Neural cell (in vitro differentiated cells): Measurements from ENCODE around the gene OR2W1. TPM values are rescaled to one million over a fixed set of nuclear protein-coding genes. Genes with fewer than 3 reads are reported as not detected.

Experiments
- H2AFZ ChIP-seq: fragments of 200-600, 300-800 bp; sonication (generic), shearing (Covaris generic); 2 replicates; pipeline ENCODE4 v1.6.0; 2014; ENCODE audit warnings: low read depth, mild to moderate bottlenecking, antibody characterized with exemption, low read length, moderate library complexity
- H3F3A ChIP-seq: fragments of 200-600 bp; shearing (Covaris generic); 2 replicates; pipeline ENCODE4 v1.6.1; 2016; ENCODE audit warnings: mild to moderate bottlenecking, moderate library complexity, mixed read lengths, antibody characterized with exemption, low read length; ENCODE audit not compliant: insufficient read depth, poor library complexity, severe bottlenecking
- H3K27ac ChIP-seq: fragments of 200-600, 300-800 bp; sonication (generic), shearing (Covaris generic); 2 replicates; pipeline ENCODE4 v1.5.1; 2014; ENCODE audit warnings: mild to moderate bottlenecking, low read length, moderate library complexity
- H3K27me3 ChIP-seq: fragments of 300-800, 200-600 bp; sonication (generic), shearing (Covaris generic); 2 replicates; pipeline ENCODE4 v1.6.0; 2014; ENCODE audit warnings: mild to moderate bottlenecking, low read depth, low read length, moderate library complexity; ENCODE audit not compliant: insufficient read depth
- H3K36me3 ChIP-seq: fragments of 300-800, 200-600 bp; sonication (generic), shearing (Covaris generic); 2 replicates; pipeline ENCODE4 v1.5.1; 2014; ENCODE audit warnings: mild to moderate bottlenecking, antibody characterized with exemption, low read length, moderate library complexity; ENCODE audit not compliant: insufficient read depth
- H3K4me2 ChIP-seq: fragments of 300-800, 200-600 bp; sonication (generic), shearing (Covaris generic); 2 replicates; pipeline ENCODE4 v1.6.0; 2014; ENCODE audit warnings: mild to moderate bottlenecking, low read length
- H3K4me3 ChIP-seq: fragments of 300-800, 200-600 bp; sonication (generic), shearing (Covaris generic); 2 replicates; pipeline ENCODE4 v1.5.1; 2014; ENCODE audit warnings: mild to moderate bottlenecking, low read length, moderate library complexity
- H3K79me2 ChIP-seq: fragments of 200-600 bp; shearing (Covaris generic); replicated peaks from 2 replicates; pipeline ENCODE4 v1.6.0; 2014; ENCODE audit warnings: mild to moderate bottlenecking, low read length, moderate library complexity; ENCODE audit not compliant: insufficient read depth
- H3K9ac ChIP-seq: fragments of 300-800, 200-600 bp; sonication (generic), shearing (Covaris generic); 2 replicates; pipeline ENCODE4 v1.6.1; 2016; ENCODE audit warnings: mild to moderate bottlenecking, low read length, mixed read lengths
- H3K9me2 ChIP-seq: fragments of 200-600 bp; shearing (Covaris generic); 2 replicates; pipeline ENCODE4 v1.6.1; 2016; ENCODE audit warnings: mild to moderate bottlenecking, low read length, mixed read lengths; ENCODE audit not compliant: insufficient read depth
- H3K9me3 ChIP-seq: fragments of 200-600, 300-800 bp; sonication (generic), shearing (Covaris generic); 2 replicates; pipeline ENCODE4 v1.6.1; 2016; ENCODE audit warnings: mild to moderate bottlenecking, mixed run types, low read length, moderate library complexity, mixed read lengths
- H4K20me1 ChIP-seq: fragments of 200-600 bp; shearing (Covaris generic); 2 replicates; pipeline ENCODE4 v1.6.1; 2016; ENCODE audit warnings: mild to moderate bottlenecking, mixed run types; ENCODE audit not compliant: insufficient read depth
- CTCF ChIP-seq: fragments of 450-650 bp; IDR thresholded peaks from 2 replicates; pipeline ENCODE4 v1.5.1; 2014; ENCODE audit warnings: antibody characterized with exemption, mild to moderate bottlenecking, moderate library complexity; ENCODE audit not compliant: poor library complexity, severe bottlenecking
- MXI1 ChIP-seq: fragments of 450-650 bp; conservative IDR thresholded peaks from 2 replicates; pipeline ENCODE4 v1.6.1; 2014; ENCODE audit warnings: antibody characterized with exemption, mild to moderate bottlenecking; ENCODE audit not compliant: poor library complexity, severe bottlenecking
- RAD21 ChIP-seq: fragments of 450-650 bp; conservative IDR thresholded peaks from 2 replicates; pipeline ENCODE4 v1.6.1; 2014; ENCODE audit warnings: antibody characterized with exemption, mild to moderate bottlenecking, moderate library complexity
- SMC3 ChIP-seq: fragments of 450-650 bp; conservative IDR thresholded peaks from 2 replicates; pipeline ENCODE4 v1.6.1; 2014; ENCODE audit warnings: antibody characterized with exemption, mild to moderate bottlenecking, moderate library complexity; ENCODE audit not compliant: poor library complexity
- polyA plus RNA-seq: library from polyadenylated mRNA; depleted of rRNA; stranded (reverse); fragments of >200 nt; gene quantifications from 2 replicates; pipeline ENCODE4 v1.2.3, GENCODE V29; 2014
- TF ChIP-seq, protein P1 (sequence below): IDR thresholded peaks from 2 replicates; pipeline ENCODE4 v1.6.1; 2012; ENCODE audit warnings: borderline replicate concordance

OR2W1 gene
- polyA plus RNA-seq, 1 donor from 2014 or later = not detected

GRCh38 chr6:29087213-29087612 lies 42.2 kb upstream of the OR2W1 start, which contains the start of gene OR2B3:
Gene OR2B3 (minus strand): TSS chr6:29087313. CDS start chr6:29087248, 65 bp downstream.
- Histone ChIP-seq H3K4me3 (no peak within 1 kb of the TSS), H3K27me3 (no peaks in the 10 kb centered on the region), H3F3A (no peaks in the 10 kb centered on the region), H3K9me2 (no peaks in the 10 kb centered on the region), H3K79me2 (no peaks in the 10 kb centered on the region), H3K9me3 (no peaks in the 10 kb centered on the region), H3K36me3 (no peaks in the 10 kb centered on the region), H3K9ac (no peak within 1 kb of the TSS), H3K27ac (no peak within 1 kb of the TSS), H2AFZ (no peak within 1 kb of the TSS), H3K4me2 (no peak within 1 kb of the TSS), H4K20me1 (no peaks in the 10 kb centered on the region)
- TF ChIP-seq, protein P1, sequence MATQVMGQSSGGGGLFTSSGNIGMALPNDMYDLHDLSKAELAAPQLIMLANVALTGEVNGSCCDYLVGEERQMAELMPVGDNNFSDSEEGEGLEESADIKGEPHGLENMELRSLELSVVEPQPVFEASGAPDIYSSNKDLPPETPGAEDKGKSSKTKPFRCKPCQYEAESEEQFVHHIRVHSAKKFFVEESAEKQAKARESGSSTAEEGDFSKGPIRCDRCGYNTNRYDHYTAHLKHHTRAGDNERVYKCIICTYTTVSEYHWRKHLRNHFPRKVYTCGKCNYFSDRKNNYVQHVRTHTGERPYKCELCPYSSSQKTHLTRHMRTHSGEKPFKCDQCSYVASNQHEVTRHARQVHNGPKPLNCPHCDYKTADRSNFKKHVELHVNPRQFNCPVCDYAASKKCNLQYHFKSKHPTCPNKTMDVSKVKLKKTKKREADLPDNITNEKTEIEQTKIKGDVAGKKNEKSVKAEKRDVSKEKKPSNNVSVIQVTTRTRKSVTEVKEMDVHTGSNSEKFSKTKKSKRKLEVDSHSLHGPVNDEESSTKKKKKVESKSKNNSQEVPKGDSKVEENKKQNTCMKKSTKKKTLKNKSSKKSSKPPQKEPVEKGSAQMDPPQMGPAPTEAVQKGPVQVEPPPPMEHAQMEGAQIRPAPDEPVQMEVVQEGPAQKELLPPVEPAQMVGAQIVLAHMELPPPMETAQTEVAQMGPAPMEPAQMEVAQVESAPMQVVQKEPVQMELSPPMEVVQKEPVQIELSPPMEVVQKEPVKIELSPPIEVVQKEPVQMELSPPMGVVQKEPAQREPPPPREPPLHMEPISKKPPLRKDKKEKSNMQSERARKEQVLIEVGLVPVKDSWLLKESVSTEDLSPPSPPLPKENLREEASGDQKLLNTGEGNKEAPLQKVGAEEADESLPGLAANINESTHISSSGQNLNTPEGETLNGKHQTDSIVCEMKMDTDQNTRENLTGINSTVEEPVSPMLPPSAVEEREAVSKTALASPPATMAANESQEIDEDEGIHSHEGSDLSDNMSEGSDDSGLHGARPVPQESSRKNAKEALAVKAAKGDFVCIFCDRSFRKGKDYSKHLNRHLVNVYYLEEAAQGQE = no peak
- TF ChIP-seq MXI1 = no peak

DNA sequence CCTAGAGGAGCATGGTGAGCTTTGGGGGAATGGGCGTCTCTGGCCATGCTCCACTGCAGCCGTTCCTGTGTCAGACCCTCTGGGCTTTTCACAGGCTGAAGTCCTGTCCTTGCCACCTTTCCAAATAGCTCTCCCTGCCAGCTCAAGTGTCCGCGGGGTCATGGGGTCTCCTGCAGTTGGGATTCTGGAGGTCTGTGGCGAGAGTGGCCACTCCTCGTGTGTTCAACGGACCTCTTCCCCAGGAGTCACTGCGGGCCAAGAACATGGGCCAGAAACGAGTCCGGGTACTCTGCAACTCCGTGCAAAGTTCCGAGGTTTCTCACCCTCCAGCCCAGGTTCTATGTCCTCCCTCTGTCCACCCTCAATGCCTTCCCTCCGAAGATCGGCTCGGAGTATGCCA lies 37.5 kb upstream of the OR2W1 start:
- H2AFZ ChIP-seq = no peak overlapping the region
- H3K79me2 ChIP-seq = no peaks in the 10 kb centered on the region
- TF ChIP-seq RAD21 (no peak), MXI1 (no peak), CTCF (no peak)
- H3K4me3 ChIP-seq = no peak overlapping the region
- H3K9me2 ChIP-seq = no peaks in the 10 kb centered on the region
- H3K27ac ChIP-seq = no peak overlapping the region
- no peaks in the 10 kb centered on the region for H3K9me3 ChIP-seq
- H3K4me2 ChIP-seq = no peak overlapping the region
- H3K36me3 ChIP-seq = no peaks in the 10 kb centered on the region
- H3F3A ChIP-seq = no peaks in the 10 kb centered on the region
- H3K27me3 ChIP-seq = no peaks in the 10 kb centered on the region
- H3K9ac ChIP-seq = no peak overlapping the region
- no peaks in the 10 kb centered on the region for H4K20me1 ChIP-seq

GRCh38 chr6:29081312-29081711 lies 36.3 kb upstream of the OR2W1 start:
- H3K9ac ChIP-seq = no peak overlapping the region
- H3K36me3 ChIP-seq = no peaks in the 10 kb centered on the region
- no peaks in the 10 kb centered on the region for H3K27me3 ChIP-seq
- H3F3A ChIP-seq = no peaks in the 10 kb centered on the region
- no peaks in the 10 kb centered on the region for H3K9me3 ChIP-seq
- H3K4me3 ChIP-seq = no peak overlapping the region
- no peak overlapping the region for H3K4me2 ChIP-seq
- H3K9me2 ChIP-seq = no peaks in the 10 kb centered on the region
- no peak overlapping the region for H2AFZ ChIP-seq
- no peak overlapping the region for H3K27ac ChIP-seq
- H3K79me2 ChIP-seq = no peaks in the 10 kb centered on the region
- TF ChIP-seq CTCF = no peak
- TF ChIP-seq SMC3 = no peak
- H4K20me1 ChIP-seq = no peaks in the 10 kb centered on the region
